GM18870 (cell line): ENCODE data around the gene CS.
"Not testable (repeated sequence)": the region's sequence is repeated elsewhere in the genome, so short reads cannot be mapped to it uniquely, and the experiment has no call there.

Experiments used
- ATAC-seq: cut with Tn5 transposase; IDR thresholded peaks from one replicate; pipeline ENCODE4 v1.9.1; 2021; ENCODE audit warnings: moderate library complexity; ENCODE audit not compliant: unreplicated experiment

Gene CS

GRCh38 chr12:56282579-56282978, 17.6 kb downstream of the CS start:
- ATAC-seq, result no peak

GRCh38 chr12:56282030-56282429, 18.1 kb downstream of the CS start:
- ATAC-seq, result no peak

GRCh38 chr12:56280849-56281248, 19.3 kb downstream of the CS start:
- no peak for ATAC-seq

- ATAC-seq, result no peak
These were observed 21.2 kb downstream of the CS start for GRCh38 chr12:56278905-56279304.

GRCh38 chr12:56274299-56274698, 25.8 kb downstream of the CS start:
- no peak for ATAC-seq

- ATAC-seq, result not testable (repeated sequence)
These were observed 27.7 kb downstream of the CS start for GRCh38 chr12:56272468-56272867.

GRCh38 chr12:56271031-56271430, 29.1 kb downstream of the CS start:
- ATAC-seq, result no peak

- peak; percentile 16 for ATAC-seq
These were observed 32.6 kb downstream of the CS start for GRCh38 chr12:56267443-56268071.

GRCh38 chr12:56266693-56267442, 33.3 kb downstream of the CS start, which contains the start of gene COQ10A:
Gene COQ10A, plus strand, starts transcription at chr12:56266942. Its CDS starts 177 bp downstream, at chr12:56267119.
- peak; percentile 69 for ATAC-seq

GRCh38 chr12:56266068-56266692, 34.0 kb downstream of the CS start:
- not testable (repeated sequence) for ATAC-seq

GRCh38 chr12:56262955-56263354, 37.2 kb downstream of the CS start:
- not testable (repeated sequence) for ATAC-seq

GRCh38 chr12:56261503-56262232, 38.5 kb downstream of the CS start:
- no peak for ATAC-seq

- ATAC-seq, result no peak
These were observed 39.2 kb downstream of the CS start for GRCh38 chr12:56260921-56261320.

- ATAC-seq, result no peak
These were observed 39.8 kb downstream of the CS start for GRCh38 chr12:56260380-56260779.

- ATAC-seq, result no peak
These were observed 41.3 kb downstream of the CS start for GRCh38 chr12:56258820-56259183.

GRCh38 chr12:56258068-56258819, 41.9 kb downstream of the CS start, which contains the start of gene ANKRD52:
Gene ANKRD52, minus strand, starts transcription at chr12:56258384. Its CDS starts 115 bp downstream, at chr12:56258269.
- ATAC-seq, result peak; percentile 62

- ATAC-seq, result no peak
These were observed 42.6 kb downstream of the CS start for GRCh38 chr12:56257491-56258067.

- no peak for ATAC-seq
These were observed 43.1 kb downstream of the CS start for GRCh38 chr12:56257071-56257470.

GRCh38 chr12:56256326-56256960, 43.7 kb downstream of the CS start:
- no peak for ATAC-seq

GRCh38 chr12:56255671-56256070, 44.5 kb downstream of the CS start:
- no peak for ATAC-seq
